GM23338 (cell line): ENCODE data around the gene DDRGK1.

Experiments
- CREB1 ChIP-seq: fragments of 250-450 bp; sonication (Bioruptor Pico); IDR thresholded peaks from 2 replicates; pipeline ENCODE4 v1.5.0; 2020; ENCODE audit warnings: low read depth, mild to moderate bottlenecking, moderate library complexity
- CTCF ChIP-seq, 2 experiments: fragments of 200-600 bp in 1 of 2; sonication (generic) in 1 of 2; conservative IDR thresholded peaks; 2 replicates each; pipeline versions ENCODE4 v1.5.1 to v1.6.1; 2016 to 2017; ENCODE audit warnings: antibody characterized with exemption in 2 of 2, low read depth in 2 of 2, mild to moderate bottlenecking in 2 of 2, moderate library complexity in 1 of 2
- ETS1 ChIP-seq: IDR thresholded peaks from 2 replicates; pipeline ENCODE4 v1.6.1; 2016; ENCODE audit warnings: antibody characterized with exemption
- EZH2 ChIP-seq: fragments of 200-600 bp; sonication (generic); IDR thresholded peaks from one replicate; pipeline ENCODE4 v1.8.0; 2017; ENCODE audit warnings: antibody characterized with exemption, mild to moderate bottlenecking, low read depth; ENCODE audit not compliant: unreplicated experiment
- EZH2phosphoT487 ChIP-seq: fragments of 200-600 bp; sonication (generic); IDR thresholded peaks from one replicate; pipeline ENCODE4 v1.8.1; 2018; ENCODE audit warnings: antibody characterized with exemption; ENCODE audit not compliant: unreplicated experiment
- JUNB ChIP-seq: IDR thresholded peaks from one replicate; pipeline ENCODE4 v1.6.1; 2016; ENCODE audit warnings: antibody characterized with exemption; ENCODE audit not compliant: unreplicated experiment
- NANOG ChIP-seq: IDR thresholded peaks from 2 replicates; pipeline ENCODE4 v1.6.1; 2016; ENCODE audit warnings: antibody characterized with exemption, borderline replicate concordance
- POLR2AphosphoS5 ChIP-seq: IDR thresholded peaks from 2 replicates; pipeline ENCODE4 v1.6.1; 2016; ENCODE audit warnings: antibody characterized with exemption, low read depth
- STAT1 ChIP-seq: IDR thresholded peaks from one replicate; pipeline ENCODE4 v1.6.1; 2016; ENCODE audit warnings: antibody characterized with exemption; ENCODE audit not compliant: unreplicated experiment
- ZNF114 ChIP-seq: fragments of 250-450 bp; sonication (Bioruptor Pico); IDR thresholded peaks from 2 replicates; pipeline ENCODE4 v1.5.0; 2020; ENCODE audit warnings: mild to moderate bottlenecking, moderate library complexity
- ZNF331 ChIP-seq: fragments of 250-450 bp; sonication (Bioruptor Pico); IDR thresholded peaks from 2 replicates; pipeline ENCODE4 v1.5.0; 2020; ENCODE audit warnings: low read depth, mild to moderate bottlenecking, moderate library complexity
- TF ChIP-seq, protein P1 (sequence below): IDR thresholded peaks from one replicate; pipeline ENCODE4 v1.6.1; 2018; ENCODE audit warnings: antibody characterized with exemption; ENCODE audit not compliant: unreplicated experiment
- TF ChIP-seq, protein P2 (sequence below): fragments of 250-450 bp; sonication (Bioruptor Pico); IDR thresholded peaks from 2 replicates; pipeline ENCODE4 v1.5.0; 2020; ENCODE audit warnings: mild to moderate bottlenecking, moderate library complexity

- no peak for TF ChIP-seq CTCF (conservative IDR thresholded peaks at IDR 0.05; ENCODE audit: low read depth in 2 of 2)
- TF ChIP-seq JUNB: no peak
- no peak for TF ChIP-seq POLR2AphosphoS5
- no peak for TF ChIP-seq EZH2phosphoT487
- no peak for TF ChIP-seq EZH2
- TF ChIP-seq CREB1 (CRISPR knock-in tag): no peak
- TF ChIP-seq, protein P1, sequence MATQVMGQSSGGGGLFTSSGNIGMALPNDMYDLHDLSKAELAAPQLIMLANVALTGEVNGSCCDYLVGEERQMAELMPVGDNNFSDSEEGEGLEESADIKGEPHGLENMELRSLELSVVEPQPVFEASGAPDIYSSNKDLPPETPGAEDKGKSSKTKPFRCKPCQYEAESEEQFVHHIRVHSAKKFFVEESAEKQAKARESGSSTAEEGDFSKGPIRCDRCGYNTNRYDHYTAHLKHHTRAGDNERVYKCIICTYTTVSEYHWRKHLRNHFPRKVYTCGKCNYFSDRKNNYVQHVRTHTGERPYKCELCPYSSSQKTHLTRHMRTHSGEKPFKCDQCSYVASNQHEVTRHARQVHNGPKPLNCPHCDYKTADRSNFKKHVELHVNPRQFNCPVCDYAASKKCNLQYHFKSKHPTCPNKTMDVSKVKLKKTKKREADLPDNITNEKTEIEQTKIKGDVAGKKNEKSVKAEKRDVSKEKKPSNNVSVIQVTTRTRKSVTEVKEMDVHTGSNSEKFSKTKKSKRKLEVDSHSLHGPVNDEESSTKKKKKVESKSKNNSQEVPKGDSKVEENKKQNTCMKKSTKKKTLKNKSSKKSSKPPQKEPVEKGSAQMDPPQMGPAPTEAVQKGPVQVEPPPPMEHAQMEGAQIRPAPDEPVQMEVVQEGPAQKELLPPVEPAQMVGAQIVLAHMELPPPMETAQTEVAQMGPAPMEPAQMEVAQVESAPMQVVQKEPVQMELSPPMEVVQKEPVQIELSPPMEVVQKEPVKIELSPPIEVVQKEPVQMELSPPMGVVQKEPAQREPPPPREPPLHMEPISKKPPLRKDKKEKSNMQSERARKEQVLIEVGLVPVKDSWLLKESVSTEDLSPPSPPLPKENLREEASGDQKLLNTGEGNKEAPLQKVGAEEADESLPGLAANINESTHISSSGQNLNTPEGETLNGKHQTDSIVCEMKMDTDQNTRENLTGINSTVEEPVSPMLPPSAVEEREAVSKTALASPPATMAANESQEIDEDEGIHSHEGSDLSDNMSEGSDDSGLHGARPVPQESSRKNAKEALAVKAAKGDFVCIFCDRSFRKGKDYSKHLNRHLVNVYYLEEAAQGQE: no peak
- TF ChIP-seq ZNF114 (CRISPR knock-in tag): no peak
- no peak for TF ChIP-seq ETS1
- TF ChIP-seq ZNF331 (CRISPR knock-in tag): no peak
- TF ChIP-seq NANOG: no peak
- no peak for TF ChIP-seq STAT1
- TF ChIP-seq, protein P2, sequence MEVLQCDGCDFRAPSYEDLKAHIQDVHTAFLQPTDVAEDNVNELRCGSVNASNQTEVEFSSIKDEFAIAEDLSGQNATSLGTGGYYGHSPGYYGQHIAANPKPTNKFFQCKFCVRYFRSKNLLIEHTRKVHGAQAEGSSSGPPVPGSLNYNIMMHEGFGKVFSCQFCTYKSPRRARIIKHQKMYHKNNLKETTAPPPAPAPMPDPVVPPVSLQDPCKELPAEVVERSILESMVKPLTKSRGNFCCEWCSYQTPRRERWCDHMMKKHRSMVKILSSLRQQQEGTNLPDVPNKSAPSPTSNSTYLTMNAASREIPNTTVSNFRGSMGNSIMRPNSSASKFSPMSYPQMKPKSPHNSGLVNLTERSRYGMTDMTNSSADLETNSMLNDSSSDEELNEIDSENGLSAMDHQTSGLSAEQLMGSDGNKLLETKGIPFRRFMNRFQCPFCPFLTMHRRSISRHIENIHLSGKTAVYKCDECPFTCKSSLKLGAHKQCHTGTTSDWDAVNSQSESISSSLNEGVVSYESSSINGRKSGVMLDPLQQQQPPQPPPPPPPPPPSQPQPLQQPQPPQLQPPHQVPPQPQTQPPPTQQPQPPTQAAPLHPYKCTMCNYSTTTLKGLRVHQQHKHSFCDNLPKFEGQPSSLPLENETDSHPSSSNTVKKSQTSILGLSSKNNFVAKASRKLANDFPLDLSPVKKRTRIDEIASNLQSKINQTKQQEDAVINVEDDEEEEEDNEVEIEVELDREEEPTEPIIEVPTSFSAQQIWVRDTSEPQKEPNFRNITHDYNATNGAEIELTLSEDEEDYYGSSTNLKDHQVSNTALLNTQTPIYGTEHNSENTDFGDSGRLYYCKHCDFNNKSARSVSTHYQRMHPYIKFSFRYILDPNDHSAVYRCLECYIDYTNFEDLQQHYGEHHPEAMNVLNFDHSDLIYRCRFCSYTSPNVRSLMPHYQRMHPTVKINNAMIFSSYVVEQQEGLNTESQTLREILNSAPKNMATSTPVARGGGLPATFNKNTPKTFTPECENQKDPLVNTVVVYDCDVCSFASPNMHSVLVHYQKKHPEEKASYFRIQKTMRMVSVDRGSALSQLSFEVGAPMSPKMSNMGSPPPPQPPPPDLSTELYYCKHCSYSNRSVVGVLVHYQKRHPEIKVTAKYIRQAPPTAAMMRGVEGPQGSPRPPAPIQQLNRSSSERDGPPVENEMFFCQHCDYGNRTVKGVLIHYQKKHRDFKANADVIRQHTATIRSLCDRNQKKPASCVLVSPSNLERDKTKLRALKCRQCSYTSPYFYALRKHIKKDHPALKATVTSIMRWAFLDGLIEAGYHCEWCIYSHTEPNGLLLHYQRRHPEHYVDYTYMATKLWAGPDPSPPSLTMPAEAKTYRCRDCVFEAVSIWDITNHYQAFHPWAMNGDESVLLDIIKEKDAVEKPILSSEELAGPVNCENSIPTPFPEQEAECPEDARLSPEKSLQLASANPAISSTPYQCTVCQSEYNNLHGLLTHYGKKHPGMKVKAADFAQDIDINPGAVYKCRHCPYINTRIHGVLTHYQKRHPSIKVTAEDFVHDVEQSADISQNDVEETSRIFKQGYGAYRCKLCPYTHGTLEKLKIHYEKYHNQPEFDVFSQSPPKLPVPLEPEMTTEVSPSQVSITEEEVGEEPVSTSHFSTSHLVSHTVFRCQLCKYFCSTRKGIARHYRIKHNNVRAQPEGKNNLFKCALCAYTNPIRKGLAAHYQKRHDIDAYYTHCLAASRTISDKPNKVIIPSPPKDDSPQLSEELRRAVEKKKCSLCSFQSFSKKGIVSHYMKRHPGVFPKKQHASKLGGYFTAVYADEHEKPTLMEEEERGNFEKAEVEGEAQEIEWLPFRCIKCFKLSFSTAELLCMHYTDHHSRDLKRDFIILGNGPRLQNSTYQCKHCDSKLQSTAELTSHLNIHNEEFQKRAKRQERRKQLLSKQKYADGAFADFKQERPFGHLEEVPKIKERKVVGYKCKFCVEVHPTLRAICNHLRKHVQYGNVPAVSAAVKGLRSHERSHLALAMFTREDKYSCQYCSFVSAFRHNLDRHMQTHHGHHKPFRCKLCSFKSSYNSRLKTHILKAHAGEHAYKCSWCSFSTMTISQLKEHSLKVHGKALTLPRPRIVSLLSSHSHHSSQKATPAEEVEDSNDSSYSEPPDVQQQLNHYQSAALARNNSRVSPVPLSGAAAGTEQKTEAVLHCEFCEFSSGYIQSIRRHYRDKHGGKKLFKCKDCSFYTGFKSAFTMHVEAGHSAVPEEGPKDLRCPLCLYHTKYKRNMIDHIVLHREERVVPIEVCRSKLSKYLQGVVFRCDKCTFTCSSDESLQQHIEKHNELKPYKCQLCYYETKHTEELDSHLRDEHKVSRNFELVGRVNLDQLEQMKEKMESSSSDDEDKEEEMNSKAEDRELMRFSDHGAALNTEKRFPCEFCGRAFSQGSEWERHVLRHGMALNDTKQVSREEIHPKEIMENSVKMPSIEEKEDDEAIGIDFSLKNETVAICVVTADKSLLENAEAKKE (CRISPR knock-in tag): no peak
Observed at GRCh38 chr20:3227936-3228749, 23.7 kb upstream of the DDRGK1 start.
